ENCODE measurements around the gene B4GALT5.
"Not testable (repeated sequence)": the region's sequence is repeated elsewhere in the genome, so short reads cannot be mapped to it uniquely, and the experiment has no call there.

B4GALT5 gene

DNA sequence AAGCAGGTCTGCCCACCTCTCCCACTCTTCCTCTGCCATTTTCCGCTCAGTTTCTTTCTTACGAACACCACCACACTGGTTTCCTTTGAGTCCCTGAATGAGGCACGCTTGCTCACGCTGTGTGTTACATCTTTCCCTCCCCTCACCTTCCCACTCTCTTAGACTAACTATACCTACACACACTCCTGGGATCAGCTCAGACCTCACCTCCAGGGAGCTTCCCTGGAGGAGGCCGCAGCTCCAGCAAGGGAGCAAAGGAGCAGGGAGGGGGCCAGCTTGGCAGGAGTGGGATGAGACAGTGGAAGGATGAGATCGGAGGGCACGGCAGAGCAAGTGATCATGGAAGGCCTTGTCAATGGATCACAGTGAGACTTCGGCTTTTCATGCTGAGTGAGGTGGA is 28.3 kb upstream of the B4GALT5 start:
- in situ Hi-C loops (cut with HindIII; ENCODE audit: low pct_ligation_motif_present, low pct_unique_long_range_greater_than_20kb, low sequenced_read_pairs), result no loop called here
- no peak for DNase-seq

DNA sequence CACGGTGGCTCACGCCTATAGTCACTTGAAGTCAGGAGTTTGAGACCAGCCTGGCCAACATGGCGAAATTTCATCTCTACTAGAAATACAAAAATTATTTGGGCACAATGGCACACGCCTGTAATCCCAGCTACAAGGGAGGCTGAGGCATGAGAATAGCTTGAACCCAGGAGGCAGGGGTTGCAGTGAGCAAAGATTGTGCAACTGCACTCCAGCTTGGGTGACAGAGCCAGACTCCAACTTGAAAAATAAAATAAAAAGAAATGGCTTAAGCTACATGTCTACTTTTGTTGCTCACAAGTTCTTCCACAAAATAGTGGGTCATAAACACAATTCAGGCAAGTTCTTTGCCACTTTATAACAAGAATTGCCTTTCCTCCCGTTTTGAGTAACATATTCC is 27.1 kb upstream of the B4GALT5 start:
- no peak for DNase-seq
- in situ Hi-C loops (cut with HindIII; ENCODE audit: low pct_ligation_motif_present, low pct_unique_long_range_greater_than_20kb, low sequenced_read_pairs), result no loop called here

DNA sequence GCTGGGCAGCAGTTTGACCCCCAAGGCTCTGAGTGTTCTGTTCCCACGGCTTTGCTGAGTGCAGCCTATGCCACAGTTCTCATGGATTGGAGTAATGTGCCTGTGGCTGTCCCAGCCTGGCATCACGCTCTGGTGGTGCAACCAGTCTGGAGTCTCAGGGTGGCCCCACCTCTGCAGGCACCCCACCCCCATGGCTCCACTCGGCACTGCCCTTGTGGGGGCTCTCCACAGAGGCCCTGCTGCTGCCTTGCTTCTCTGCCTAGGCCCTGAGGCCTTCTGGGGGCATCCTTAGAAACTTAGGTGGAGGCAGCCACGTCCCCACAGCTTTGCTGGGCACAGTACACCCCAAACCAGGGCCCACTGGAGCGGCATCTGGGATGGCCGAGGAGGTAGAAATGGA is 25.4 kb upstream of the B4GALT5 start:
- no peak for DNase-seq
- in situ Hi-C loops (cut with HindIII; ENCODE audit: low pct_ligation_motif_present, low pct_unique_long_range_greater_than_20kb, low sequenced_read_pairs), result no loop called here

DNA sequence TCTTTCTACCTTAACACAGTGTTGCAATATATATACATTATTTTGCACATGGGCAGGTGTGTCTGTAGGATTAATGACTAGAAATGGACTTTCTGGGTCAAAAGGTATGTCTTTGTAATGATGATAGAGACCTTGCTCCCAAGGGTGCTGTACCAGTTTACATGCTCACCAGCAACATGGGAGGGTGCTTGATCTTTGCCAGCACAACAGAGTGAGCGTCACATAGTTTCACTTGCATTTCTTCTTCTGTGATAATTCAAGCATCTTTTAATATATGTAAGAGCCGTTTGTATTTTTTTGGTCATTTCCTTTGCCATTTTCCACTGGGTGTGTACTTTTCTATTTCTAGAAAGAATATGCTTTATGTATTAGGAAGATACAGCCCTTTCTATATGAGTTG is 23.6 kb upstream of the B4GALT5 start:
- in situ Hi-C loops (cut with HindIII; ENCODE audit: low pct_ligation_motif_present, low pct_unique_long_range_greater_than_20kb, low sequenced_read_pairs), result no loop called here
- DNase-seq, result no peak

DNA sequence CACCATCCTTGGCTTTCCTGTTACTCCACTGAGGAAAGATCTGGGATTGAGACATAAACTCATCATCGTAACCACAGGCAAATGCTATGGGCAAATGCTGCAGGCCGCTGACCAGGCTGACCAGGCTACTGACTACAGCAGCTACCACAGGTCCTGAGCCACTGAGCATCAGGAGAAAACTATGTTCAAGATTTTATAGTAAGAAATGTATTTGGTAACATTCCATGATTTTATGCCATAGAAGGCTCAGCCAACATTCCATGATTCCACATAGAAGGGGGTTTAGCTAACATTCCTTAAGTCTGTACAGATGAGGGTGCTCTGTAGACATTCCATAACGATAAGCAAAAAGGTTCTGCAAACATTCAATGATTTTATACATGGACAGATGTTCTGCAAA is 16.1 kb upstream of the B4GALT5 start:
- DNase-seq, result no peak
- in situ Hi-C loops (cut with HindIII; ENCODE audit: low pct_ligation_motif_present, low pct_unique_long_range_greater_than_20kb, low sequenced_read_pairs), result no loop called here

DNA sequence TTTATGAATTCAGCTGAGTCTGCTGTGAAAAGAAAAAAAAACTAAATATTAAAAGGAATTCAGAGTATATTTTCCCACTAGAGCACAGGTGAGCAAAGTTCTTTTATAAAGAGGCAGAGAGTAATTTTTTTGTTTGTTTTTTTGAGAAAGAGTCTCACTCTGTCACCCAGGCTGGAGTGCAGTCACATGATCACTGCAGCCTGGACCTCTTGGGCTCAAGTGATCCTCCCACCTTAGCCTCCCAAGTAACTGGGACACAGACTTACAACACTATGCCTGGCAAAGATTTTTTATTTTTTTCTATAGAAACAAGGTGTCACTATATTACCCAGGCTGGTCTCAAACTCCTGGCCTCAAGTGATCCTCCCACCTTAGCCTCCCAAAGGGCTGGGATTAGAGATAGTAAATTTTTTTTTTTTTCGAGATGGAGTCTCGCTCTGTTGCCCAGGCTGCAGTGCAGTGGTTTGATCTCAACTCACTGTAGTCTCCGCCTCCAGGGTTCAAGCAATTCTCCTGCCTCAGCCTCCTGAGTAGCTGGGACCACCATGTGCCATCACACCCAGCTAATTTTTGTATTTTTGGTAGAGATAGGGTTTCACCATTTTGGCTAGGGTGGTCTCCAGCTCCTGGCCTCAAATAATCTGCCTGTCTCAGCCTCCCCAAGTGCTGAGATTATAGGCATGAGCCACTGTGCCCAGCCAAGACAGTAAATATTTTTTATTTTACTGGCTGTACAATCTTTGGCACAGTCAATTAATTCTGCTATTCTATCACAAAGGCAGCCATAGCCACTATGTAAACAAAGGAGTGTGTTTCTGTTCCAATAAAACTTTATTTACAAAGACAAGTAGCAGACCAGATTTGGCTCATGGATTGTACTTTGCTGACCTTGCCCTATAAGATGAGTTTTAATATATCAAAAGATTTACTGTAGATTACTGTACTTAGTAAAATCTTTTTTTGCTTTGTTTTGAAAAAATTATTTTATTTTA is 14.5 kb upstream of the B4GALT5 start:
- in situ Hi-C loops (cut with HindIII; ENCODE audit: low pct_ligation_motif_present, low pct_unique_long_range_greater_than_20kb, low sequenced_read_pairs), result no loop called here
- no peak for DNase-seq

DNA sequence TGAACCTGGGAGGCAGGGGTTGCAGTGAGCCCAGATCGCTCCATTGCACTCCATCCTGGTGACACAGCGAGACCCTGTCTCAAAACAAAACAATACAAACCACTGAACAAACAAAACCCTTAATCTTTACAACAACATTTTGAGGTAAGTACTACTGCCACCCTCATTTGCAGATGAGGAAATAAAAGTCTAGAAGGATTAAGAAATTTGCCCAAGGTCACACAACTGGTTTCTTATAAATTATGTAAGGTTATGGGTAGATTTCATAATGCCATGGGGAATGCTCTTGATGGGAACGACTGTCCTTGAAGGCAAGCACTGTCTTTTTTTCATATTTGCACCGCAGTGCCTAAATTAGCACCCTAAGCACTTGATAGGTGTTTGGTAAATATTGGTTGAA is 13.8 kb upstream of the B4GALT5 start:
- no peak for DNase-seq
- in situ Hi-C loops (cut with HindIII; ENCODE audit: low pct_ligation_motif_present, low pct_unique_long_range_greater_than_20kb, low sequenced_read_pairs), result no loop called here

DNA sequence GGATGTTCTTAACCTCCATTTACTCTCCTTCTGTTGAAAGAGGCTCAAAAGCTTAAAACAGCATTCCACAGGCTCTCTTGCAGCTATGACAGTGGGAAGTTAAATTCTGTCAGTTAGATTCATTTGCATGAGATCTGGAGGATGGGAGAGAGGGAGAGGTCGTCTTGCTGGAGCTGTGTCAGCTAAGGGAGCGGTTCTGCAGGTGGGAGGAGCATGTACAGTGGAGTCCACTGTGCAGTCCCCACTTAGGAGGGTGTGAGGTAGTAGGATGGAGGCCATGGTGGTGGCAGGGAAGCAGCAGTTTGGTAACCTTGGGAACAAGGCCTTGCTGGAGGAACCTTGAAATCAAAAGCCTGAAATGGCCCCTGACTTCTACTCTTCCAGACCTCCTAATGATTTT is 12.0 kb upstream of the B4GALT5 start:
- in situ Hi-C loops (cut with HindIII; ENCODE audit: low pct_ligation_motif_present, low pct_unique_long_range_greater_than_20kb, low sequenced_read_pairs), result no loop called here
- DNase-seq, result no peak

DNA sequence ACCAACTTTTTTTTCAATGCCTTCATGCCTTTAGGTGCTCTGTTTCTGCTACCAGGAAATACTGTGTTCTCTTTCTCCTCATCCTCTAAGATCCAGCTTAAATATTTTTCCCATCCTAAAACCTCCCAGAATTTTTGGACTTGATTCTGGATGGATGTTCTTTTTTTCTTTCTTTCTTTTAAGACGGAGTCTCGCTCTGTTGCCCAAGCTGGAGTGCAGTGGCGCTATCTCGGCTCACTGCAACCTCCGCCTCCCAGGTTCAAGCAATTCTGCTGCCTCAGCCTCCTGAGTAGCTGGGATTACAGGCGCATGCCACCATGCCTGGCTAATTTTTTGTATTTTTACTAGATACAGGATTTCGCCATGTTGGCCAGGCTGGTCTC is 11.5 kb upstream of the B4GALT5 start:
- in situ Hi-C loops (cut with HindIII; ENCODE audit: low pct_ligation_motif_present, low pct_unique_long_range_greater_than_20kb, low sequenced_read_pairs); DNase-seq: not testable (repeated sequence)

DNA sequence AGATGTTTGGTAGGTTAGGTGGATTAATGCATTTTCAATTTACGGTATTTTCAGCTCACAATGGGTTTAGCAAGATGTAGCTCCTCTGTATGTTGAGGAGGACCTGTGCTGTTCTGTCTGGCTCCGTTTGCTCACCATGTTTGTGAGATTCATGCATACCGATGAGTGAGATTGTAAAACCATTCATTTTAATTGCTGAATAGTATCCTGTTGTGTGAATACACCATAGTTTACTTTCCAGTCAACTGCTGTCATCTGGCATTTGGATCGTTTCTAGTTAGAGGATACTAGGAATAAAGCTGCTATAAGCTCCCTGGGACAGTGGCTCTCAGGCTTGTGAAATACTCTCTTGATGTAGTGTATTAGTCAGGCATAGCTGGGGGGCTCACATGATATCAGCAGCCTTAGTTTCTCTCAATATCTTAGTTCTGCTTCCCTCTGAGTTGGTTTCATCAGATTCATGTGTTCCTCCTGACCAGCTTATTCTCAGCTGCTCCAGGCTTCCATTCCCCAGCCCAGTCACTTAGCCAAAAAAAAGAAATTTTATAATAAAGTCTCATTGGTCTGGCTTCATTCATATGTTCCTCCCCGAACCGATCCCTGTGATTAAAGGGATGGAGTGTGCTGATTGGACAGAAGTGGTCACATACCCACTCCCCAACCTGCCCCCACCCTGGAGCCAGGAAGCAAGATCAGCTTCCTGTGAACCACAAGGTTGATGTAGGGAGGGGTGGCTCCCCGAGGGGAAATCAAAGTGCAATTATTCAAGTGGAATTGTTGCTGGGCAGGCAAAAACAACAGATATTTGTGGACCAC is 10.9 kb upstream of the B4GALT5 start:
- in situ Hi-C loops (cut with HindIII; ENCODE audit: low pct_ligation_motif_present, low pct_unique_long_range_greater_than_20kb, low sequenced_read_pairs), result no loop called here
- no peak for DNase-seq

DNA sequence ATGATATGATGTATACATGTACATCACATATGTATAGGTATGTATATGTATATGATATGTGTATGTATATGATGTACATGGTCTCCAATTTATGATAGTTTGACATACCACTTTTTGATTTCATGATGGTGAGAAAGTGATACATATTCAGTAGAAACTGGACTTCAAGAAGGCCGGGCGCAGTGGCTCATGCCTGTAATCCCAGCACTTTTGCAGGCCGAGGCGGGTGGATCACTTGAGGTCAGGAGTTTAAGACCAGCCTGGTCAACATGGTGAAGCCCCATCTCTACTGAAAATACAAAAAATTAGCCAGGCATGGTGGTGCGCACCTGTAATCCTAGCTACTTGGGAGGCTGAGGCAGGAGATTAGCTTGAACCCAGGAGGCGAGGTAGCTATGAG is 10.1 kb upstream of the B4GALT5 start:
- DNase-seq; in situ Hi-C loops (cut with HindIII; ENCODE audit: low pct_ligation_motif_present, low pct_unique_long_range_greater_than_20kb, low sequenced_read_pairs): not testable (repeated sequence)

DNA sequence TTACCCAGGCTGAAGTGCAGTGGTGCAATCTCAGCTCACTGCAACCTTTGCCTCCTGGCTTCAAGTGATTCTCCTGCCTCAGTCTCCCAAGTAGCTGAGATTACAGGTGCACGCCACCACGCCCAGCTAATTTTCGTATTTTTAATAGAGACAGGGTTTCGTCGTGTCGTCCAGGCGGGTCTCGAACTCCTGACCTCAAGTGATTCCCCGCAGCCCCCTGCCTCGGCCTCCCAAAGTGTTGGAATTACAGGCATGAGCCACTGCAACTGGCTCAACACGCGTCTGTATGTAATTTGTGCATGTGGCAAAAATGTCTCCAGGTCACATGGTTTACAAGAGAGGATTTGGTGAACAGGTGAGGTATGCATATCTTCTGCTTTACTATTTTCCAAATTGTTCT is 7.6 kb upstream of the B4GALT5 start:
- DNase-seq; in situ Hi-C loops (cut with HindIII; ENCODE audit: low pct_ligation_motif_present, low pct_unique_long_range_greater_than_20kb, low sequenced_read_pairs): not testable (repeated sequence)

DNA sequence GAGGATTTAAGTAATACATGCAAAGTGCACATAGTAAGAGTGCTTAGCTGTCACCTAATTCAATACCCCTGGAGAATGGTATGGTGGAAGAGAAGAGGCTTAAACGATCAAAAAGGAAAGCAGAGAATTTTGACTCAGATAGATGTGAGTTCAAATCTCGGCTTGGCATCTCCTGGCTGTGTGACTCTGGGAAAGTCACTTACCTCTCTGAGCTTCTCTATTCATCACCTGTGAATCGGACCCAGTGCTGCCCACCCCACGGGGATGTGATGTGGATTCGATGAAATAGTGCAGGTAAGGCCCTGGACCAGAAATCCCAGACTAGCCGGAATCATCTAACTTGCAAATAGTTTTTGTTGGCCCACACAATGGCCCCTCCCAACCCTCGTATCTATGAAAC is 1.8 kb upstream of the B4GALT5 start:
- in situ Hi-C loops (cut with HindIII; ENCODE audit: low pct_ligation_motif_present, low pct_unique_long_range_greater_than_20kb, low sequenced_read_pairs), result no loop called here
- DNase-seq, result no peak

DNA sequence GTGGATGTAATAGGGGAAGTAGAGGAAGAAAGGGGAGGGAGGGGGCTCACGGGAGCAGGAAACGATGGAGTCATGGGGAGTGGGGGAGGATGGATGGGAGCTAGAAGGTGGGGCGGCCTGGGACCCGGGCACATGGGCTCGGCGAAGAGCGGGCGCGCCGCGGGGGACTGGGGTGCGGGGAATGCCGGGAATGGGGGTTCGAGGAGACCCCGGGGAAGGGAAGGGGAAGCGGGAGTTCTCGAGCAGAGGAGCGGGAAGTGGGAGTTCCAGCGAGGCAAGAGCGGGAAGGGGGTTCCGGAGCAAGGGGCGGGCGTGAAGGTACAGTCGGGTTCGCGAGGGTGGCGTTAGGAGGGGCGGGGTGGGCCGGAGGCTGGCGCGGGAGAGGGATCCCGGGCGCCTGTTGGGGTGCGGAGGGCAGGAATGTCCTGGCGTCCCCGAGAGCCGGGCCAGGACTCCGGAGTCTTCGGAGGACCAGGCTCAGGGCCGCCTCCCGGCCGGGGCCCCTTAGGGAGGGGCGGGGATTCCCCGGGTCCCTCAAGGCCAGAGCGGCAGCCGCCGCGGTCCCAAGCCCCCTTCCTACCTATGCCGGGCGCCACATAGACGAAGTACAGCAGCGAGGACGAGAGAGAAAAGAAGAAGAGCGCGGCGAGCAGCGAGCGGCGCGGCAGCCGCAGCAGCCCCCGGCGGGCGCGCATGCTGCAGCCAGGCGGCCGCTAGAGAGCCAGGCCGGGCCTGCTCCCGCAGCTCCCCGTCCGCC is 504 bp downstream of the B4GALT5 start:
- in situ Hi-C loops (cut with HindIII; ENCODE audit: low pct_ligation_motif_present, low pct_unique_long_range_greater_than_20kb, low sequenced_read_pairs), result no loop called here
- DNase-seq, result peak; percentile 14

DNA sequence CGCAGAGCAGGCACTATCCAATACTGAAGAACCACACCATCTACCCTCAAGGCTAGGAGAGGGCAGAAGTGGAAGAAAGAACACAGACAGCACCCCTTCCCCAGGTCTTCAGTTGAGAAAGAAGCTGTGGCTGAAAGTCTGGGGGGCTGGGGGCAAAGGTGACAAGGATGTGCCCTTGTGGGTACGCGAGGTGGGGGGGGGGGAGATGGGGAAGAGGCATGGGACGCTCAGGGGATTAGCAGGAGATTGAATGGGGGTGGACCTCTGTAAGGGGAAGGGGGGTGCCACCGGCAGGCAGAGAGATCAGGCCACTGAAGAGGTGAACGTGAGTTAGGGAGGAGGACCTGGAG is 1.1 kb downstream of the B4GALT5 start:
- DNase-seq, result no peak

DNA sequence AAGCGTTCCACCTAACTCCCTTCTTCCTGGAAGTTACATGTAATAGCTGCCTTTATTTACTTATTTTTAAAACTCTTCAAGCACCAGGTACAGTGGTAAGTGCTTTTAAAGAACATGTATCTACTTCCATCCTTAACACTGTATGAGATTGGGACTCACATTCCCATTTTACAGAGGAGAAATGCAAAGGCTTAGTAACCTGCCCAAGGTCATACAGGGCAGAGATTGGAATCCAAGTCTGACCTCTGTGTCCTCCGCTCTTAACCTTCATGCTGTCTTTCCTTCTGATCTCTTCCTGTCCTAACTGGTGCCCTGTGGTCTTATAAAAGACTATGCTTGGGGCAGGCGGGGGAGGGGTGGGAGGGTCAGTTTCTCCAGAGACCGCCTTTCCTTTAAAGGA is 1.6 kb downstream of the B4GALT5 start:
- no peak for DNase-seq
- in situ Hi-C loops (cut with HindIII; ENCODE audit: low pct_ligation_motif_present, low pct_unique_long_range_greater_than_20kb, low sequenced_read_pairs), result no loop called here

More for the DNA sequence above, 1.1 kb downstream of the B4GALT5 start:
- in situ Hi-C loops (cut with HindIII; ENCODE audit: low pct_ligation_motif_present, low pct_unique_long_range_greater_than_20kb, low sequenced_read_pairs), result no loop called here

DNA sequence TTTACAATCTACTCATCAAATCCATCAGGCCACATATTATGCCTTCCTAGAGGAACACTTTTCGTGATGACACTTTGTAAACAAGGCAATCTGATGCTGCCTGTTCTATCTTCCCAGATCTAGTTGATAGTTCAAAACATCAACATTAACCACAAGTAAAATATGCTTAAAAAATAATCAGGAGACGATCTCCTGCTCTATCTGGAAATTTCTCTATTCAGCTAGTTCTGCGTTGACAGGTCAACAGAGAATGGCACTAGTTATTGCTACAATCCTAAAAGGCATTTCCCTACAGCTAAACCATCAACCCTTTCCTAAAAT is 2.1 kb downstream of the B4GALT5 start:
- in situ Hi-C loops (cut with HindIII; ENCODE audit: low pct_ligation_motif_present, low pct_unique_long_range_greater_than_20kb, low sequenced_read_pairs), result no loop called here
- DNase-seq, result no peak

DNA sequence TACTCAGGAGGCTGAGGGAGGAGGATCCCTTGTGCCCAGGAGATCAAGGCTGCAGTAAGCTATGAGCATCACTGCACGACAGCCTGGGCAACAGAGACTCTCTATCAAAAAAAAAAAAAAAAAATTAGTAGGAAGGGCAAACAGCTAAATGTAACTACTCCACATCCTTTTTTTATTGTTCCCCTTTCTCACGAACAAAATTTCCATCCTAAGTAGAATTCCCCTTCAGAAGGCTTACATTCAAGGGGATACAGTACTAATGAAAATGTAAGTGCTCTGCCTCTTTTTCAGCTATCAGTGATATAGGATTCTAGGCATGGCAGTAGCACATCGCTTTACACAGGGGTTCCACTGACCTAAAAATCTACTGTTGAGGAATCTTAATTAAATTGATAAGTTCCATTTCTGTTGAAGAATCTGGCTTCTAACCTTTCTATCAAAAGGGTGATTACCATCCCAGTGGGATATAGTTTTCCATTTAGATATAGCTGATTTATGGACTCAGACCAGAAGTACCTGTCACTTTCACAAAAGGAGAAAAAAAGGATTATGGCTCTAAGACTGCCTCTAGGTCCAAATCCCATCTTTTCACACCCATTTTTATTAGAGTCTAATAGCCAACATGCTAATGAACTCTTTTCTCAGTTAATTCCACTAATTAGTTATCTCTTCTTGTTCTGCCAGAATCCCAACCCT is 2.6 kb downstream of the B4GALT5 start:
- DNase-seq, result no peak
- in situ Hi-C loops (cut with HindIII; ENCODE audit: low pct_ligation_motif_present, low pct_unique_long_range_greater_than_20kb, low sequenced_read_pairs), result no loop called here

DNA sequence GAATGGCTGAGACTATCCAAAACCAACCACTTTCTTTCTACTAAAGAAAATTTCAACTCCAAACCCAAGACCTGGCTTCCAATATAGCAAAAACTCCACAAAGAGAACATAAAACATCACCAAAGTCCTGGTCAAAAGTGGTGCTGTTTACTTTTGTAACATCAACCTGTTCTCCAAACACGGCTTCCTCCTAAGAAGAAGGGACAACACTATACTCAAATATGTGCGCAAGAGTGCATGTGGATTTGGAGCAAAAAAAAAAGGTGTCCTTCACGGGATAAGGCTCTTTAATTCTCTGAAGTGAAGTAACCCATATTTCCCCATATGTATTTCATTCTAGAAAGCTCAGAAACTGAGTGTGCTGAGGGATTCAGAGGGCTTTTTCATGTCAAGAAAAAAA is 6.6 kb downstream of the B4GALT5 start:
- DNase-seq, result no peak
- in situ Hi-C loops (cut with HindIII; ENCODE audit: low pct_ligation_motif_present, low pct_unique_long_range_greater_than_20kb, low sequenced_read_pairs), result no loop called here

Measured in ACHN (cell line).